ENCODE data around the gene KLRC4.

DNA sequence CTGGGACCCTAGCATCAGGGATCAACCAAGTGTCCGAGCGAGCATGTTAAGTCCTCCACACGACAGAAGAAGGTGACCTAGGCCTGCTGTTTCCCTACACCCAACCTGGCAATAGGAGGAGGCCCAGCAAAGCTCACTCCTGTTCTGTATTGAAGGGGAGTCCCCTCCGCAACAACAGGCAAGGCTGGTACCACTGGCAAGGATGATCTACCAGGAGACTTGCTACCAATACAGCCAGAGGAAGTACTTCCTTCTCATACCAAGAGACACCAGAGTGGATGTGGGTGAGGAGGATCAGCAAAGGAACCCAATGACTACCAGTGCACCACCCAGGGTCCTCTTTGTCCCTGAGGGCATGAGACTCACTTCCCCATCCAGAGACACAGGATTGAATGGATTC is 38.7 kb upstream of the KLRC4 start:
- TF ChIP-seq, protein P1, sequence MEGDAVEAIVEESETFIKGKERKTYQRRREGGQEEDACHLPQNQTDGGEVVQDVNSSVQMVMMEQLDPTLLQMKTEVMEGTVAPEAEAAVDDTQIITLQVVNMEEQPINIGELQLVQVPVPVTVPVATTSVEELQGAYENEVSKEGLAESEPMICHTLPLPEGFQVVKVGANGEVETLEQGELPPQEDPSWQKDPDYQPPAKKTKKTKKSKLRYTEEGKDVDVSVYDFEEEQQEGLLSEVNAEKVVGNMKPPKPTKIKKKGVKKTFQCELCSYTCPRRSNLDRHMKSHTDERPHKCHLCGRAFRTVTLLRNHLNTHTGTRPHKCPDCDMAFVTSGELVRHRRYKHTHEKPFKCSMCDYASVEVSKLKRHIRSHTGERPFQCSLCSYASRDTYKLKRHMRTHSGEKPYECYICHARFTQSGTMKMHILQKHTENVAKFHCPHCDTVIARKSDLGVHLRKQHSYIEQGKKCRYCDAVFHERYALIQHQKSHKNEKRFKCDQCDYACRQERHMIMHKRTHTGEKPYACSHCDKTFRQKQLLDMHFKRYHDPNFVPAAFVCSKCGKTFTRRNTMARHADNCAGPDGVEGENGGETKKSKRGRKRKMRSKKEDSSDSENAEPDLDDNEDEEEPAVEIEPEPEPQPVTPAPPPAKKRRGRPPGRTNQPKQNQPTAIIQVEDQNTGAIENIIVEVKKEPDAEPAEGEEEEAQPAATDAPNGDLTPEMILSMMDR (IDR thresholded peaks at IDR 0.05; ENCODE audit: extremely low read depth in 1 of 2, insufficient read depth in 1 of 2, low read depth in 1 of 2, low read length in 2 of 2), result no peak
- TF ChIP-seq POLR2A (IDR thresholded peaks at IDR 0.05; ENCODE audit: low read depth, low read length) (no peak), MAX (IDR thresholded peaks at IDR 0.05; ENCODE audit: insufficient read depth, insufficient read length) (no peak), EZH2 (IDR thresholded peaks at IDR 0.05; ENCODE audit: borderline replicate concordance, low read depth, low read length, severe bottlenecking) (no peak), POLR2AphosphoS5 (IDR thresholded peaks at IDR 0.05; ENCODE audit: insufficient read depth, low read depth, low read length) (no peak), JUN (IDR thresholded peaks at IDR 0.05; ENCODE audit: borderline replicate concordance, insufficient read depth, insufficient read length, low read depth) (no peak), MYC (IDR thresholded peaks at IDR 0.05; ENCODE audit: low read depth, low read length) (no peak), GATA2 (IDR thresholded peaks at IDR 0.05; ENCODE audit: insufficient read depth, insufficient read length, low read depth, low read length) (no peak), FOS (IDR thresholded peaks at IDR 0.05; ENCODE audit: borderline replicate concordance, insufficient read depth, low read length) (no peak)

Measured in endothelial cell of umbilical vein (primary cell).